GM04503 (cell line): ENCODE results near the gene RBL2.
A peak's percentile ranks its signal among the peaks of the same experiment; 100 is the strongest.

Experiments used
- DNase-seq: peaks from one replicate; pipeline ENCODE4 v3.0.0-alpha.2; 2012; ENCODE audit warnings: low read depth

Gene RBL2

GRCh38 chr16:53456625-53457024 lies 22.4 kb downstream of the RBL2 start:
- no peak for DNase-seq

- no peak for DNase-seq
Measured at GRCh38 chr16:53457670-53458069, 23.4 kb downstream of the RBL2 start.

DNA sequence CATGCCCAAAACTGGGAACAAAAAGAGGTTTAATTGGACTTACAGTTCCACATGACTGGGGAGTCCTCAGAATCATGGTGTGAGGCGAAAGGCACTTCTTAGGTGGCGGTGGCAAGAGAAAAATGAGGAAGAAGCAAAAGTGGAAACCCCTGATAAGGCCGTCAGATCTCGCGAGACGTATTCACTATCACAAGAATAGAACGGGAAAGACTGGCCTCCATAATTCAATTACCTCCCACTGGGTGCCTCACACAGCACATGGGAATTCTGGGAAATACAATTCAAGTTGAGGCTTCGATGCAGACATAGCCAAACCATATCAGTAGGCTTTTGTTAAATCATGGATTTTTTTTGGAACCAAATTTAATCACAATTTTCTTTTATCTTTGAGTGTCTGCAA lies 24.4 kb downstream of the RBL2 start:
- DNase-seq = no peak

GRCh38 chr16:53465606-53466280 lies 31.5 kb downstream of the RBL2 start:
- DNase-seq = peak; percentile 7

DNA sequence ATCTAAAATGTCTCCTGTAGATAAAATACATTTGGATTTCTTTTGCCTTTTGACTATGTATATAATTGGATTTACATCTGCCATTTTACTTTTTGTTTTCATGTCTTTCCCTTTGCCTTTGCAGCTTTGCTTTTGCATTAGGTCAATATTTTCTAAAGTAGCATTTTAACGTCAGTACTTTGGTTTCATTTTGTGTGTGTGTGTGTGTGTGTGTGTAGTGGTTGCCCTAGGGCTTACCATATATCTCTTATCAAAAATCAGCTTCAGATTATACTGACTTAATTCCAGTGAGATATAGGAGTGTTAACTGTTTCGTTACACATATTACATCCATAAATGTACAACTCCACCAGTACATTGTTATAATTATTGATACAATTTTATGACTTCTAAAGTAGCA lies 42.6 kb downstream of the RBL2 start:
- no peak for DNase-seq

DNA sequence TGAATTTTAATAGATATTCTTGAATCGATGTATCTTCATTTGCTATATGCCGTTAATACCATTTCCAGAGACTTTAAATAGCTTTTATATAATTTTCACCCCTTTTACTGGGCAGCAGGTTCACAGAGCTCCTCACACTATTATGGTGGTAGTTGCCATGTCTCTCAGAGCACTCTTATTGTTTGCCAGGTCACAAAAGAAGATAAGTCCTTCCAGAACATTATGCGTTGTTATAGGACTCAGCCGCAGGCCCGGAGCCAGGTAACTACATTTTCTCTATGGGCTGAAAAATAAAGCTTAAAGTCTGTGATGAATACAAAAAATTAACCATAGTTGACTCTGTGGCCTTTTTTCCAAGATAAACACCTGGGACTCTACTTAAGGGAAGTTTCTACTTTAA lies 44.7 kb downstream of the RBL2 start:
- DNase-seq = no peak

GRCh38 chr16:53480394-53480793 lies 46.1 kb downstream of the RBL2 start:
- no peak for DNase-seq

DNA sequence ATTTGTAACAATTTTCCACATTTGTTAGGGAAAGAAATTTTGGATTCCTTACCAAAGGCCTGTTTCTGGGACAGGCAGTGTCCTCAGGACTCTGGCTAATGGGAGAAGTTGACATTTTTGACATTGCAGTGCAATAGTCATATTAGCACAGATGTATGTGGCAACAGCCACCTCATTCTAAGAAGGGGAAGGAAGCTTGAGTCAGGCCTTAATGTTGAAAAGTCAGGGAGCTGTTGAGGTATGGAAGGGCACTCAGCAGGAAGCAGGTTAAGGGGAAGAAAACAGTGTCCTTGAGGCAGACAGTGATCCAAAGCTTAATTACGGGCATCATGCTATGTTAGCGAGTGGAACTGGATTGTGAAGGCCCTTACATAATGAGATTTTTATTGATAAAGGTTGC lies 47.9 kb downstream of the RBL2 start:
- DNase-seq = no peak

GRCh38 chr16:53484542-53484941 lies 50.3 kb downstream of the RBL2 start:
- no peak for DNase-seq

DNA sequence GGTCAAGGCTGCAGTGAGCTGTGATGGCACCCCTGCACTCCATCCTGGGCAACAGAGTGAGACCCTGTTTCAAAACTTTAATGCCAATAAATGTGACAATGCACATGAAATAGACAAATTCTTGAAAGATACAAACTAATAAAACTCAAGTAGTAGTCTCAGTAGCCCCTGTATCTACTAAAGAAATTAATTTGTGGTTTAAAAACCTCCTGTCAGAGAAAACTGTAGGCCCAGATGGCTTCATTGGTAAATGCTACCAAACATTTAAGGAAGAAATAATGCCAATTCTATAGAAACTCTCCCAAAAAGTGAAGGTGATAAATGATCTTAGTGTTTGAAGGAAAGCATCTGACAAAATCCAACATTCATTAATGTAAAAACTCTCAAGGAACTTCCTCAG lies 52.0 kb downstream of the RBL2 start:
- no peak for DNase-seq

GRCh38 chr16:53489755-53490154 lies 55.5 kb downstream of the RBL2 start:
- DNase-seq = no peak

GRCh38 chr16:53492503-53492902 lies 58.2 kb downstream of the RBL2 start:
- no peak for DNase-seq

DNA sequence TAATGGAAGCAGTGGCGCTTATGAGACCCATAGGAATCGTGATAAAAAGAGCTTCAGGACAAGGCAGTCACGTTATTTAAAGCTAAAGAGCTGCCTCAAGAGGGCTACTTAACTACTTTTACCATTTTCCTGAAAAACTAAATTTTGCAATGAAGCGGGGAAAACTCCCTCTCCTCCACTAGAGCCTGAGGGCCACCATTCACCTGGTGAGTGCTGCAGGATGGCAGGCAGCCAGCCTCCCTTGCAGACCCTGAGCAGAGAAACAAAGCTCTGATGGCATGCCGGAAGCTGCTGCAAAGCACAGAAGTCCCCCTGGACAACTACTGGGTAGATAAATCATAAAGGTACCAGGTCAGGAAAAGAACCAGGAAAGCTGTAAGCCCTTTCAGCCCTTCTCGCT lies 60.4 kb downstream of the RBL2 start:
- DNase-seq = no peak

DNA sequence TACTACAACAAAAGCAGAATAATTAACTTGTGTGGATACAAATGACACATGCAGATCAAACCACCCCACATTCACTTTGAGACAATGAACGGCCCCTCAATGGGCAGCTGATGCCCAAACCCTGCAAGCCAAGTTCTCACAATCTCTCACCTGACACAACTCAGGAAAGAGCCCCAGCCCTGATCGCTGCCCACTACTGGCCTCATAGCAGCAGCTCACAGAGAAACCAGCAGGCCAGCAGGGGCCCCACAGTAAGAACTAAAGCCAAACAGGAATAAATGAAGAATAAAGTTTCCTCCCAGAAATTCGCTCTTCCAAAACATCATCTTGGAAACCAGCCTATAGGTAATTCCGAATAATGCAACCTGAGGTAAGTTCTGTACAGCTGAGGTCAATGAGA lies 61.1 kb downstream of the RBL2 start:
- DNase-seq = no peak

- no peak for DNase-seq
Measured at GRCh38 chr16:53498984-53499383, 64.7 kb downstream of the RBL2 start.

DNA sequence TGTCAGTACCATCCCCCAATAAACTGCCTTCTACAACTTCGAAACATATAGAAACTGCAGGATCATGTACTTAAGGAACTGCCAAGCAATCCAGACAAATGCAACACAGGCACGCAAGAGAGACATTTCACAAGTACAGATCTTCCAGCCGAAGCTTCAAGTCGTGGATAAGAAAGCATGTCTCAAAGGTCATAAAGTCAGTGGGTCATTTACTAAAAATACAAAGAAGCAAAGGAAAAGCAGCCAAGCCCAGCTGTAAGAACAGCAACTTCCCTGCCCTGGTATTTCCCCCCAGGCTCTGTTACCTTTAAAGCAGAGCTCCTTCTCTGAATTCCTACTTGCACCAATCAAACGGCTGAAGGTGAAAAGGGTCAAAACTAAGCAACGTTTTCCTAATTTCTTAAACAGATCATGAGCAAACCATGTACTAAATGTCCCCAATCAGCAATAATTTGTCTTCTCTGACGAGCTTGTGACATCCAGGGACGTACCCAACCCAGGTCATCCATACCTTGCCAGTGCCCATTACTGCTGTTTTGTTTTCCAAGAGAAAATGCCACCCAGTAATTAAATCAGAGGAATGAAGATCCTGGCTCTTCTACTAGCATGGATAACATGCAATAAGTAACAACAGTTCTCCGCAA lies 67.1 kb downstream of the RBL2 start:
- no peak for DNase-seq

GRCh38 chr16:53502331-53503269 lies 68.3 kb downstream of the RBL2 start, which contains the start of gene AKTIP:
Gene AKTIP (minus strand): TSS chr16:53503209. CDS start chr16:53500259, 2,950 bp downstream.
- no peak for DNase-seq

DNA sequence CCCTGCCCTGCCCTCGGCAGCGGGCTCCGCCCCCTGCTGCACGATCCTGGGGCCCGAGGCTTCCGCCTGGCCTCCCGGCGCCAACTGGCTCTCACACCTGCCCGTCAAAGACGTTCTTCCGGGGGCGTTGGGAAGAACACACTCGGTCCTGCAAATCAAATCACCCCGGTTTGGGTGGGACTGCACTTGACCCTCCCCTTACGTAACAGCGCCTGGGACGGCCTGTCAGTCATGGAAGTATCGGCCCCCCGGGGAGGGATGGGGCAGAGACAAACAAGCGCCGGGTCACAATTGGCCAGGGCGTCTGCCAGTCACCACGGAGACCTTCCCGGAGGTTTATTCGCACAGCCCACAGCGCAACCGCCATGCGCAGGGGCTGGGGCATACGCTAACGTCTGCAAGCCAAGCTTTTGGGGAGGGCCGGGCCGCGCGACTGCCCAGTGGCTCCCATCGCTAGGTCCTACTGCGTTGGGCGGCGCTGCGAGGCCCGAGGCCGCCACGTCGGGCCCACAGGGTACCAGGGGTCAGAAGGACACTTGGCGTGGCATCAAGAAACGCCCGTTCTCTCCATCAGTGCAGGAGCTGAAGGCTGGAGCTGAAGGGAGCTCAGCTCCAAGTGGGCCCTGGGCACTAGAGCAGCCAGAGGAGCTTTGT lies 69.1 kb downstream of the RBL2 start:
- peak; percentile 100 for DNase-seq

DNA sequence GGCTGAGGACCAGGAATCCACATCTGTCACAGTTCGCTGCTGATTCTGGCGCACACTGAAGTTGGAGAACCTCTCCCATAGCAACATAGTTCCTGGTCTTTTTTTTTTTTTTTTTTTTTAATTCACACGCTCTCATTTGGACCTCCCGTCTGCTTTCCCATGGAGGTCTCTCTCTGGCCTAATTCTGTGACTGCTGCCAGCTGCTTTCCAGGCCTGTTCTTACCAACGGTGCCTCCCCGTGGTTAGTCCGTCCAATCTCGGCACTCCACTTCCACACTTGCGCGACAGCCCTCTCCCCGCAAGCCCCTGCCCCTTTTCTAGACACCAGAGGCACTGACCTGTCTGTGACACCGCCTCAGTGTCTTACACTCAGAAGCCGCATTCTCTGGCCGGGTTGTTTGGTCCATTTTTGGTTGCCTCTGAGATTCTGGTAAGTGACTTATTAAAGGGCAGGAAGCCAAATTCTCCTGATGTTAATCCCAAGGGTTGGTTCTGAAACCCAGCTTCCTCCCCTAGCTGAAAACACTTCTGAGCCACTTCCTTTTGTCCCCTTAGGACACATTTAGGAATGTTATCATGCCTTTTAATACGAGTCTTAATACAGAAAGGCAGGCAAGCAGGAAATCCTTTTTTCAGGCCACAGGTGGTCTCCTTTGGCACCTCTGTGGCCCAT lies 69.9 kb downstream of the RBL2 start:
- peak; percentile 55 for DNase-seq

DNA sequence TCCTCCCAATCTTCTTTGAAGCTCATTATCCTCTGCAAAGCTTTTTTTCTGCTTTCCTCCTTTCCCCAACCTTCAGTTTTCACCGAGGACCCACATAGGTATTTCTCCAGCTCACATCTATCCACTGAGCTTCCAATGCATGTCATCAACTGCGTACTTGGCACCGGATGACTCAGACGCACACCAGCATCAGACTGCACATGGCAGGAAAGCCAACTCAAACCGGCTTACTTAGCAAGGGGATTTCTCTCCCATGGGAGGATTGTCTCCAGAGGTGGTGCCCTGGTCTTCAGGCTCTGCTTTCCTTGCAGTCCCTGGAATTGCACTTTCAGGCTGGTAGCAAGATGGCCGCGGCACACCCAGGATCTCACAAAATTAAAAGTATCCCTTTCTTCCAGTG lies 70.4 kb downstream of the RBL2 start:
- no peak for DNase-seq

GRCh38 chr16:53506254-53506653 lies 72.0 kb downstream of the RBL2 start:
- DNase-seq = no peak
